ENCODE data around the gene C8G. TPM values are rescaled to one million over a fixed set of nuclear protein-coding genes. Genes with fewer than 3 reads are reported as not detected.

The C8G gene
- total RNA-seq, 1 donor from 2014 or later, result not detected

DNA sequence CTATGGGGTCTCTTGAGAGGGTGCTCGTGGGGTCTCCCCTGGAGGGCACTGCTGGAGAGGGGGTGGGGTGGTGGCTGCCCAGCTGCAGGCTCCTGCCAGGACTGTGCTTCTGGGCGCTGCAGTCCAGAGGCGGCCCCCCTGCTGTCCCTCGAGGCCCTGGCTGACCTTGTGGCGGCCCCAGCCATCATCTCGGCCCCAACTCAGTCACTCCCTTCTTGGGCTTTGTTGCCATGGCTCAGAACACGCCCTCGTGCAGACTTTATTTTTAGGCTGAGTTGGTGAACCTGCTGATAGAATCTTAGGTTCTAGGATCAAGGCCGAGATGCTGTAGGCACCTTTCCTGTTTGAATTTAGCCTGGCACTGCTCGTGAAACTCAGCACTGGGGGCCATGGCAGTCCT, 23.3 kb upstream of the C8G start:
- TF ChIP-seq, protein P1, sequence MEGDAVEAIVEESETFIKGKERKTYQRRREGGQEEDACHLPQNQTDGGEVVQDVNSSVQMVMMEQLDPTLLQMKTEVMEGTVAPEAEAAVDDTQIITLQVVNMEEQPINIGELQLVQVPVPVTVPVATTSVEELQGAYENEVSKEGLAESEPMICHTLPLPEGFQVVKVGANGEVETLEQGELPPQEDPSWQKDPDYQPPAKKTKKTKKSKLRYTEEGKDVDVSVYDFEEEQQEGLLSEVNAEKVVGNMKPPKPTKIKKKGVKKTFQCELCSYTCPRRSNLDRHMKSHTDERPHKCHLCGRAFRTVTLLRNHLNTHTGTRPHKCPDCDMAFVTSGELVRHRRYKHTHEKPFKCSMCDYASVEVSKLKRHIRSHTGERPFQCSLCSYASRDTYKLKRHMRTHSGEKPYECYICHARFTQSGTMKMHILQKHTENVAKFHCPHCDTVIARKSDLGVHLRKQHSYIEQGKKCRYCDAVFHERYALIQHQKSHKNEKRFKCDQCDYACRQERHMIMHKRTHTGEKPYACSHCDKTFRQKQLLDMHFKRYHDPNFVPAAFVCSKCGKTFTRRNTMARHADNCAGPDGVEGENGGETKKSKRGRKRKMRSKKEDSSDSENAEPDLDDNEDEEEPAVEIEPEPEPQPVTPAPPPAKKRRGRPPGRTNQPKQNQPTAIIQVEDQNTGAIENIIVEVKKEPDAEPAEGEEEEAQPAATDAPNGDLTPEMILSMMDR (IDR thresholded peaks at IDR 0.05; ENCODE audit: insufficient read depth, low read length, poor library complexity, severe bottlenecking), result no peak
- no peak for DNase-seq (ENCODE audit: low read depth)
- Histone ChIP-seq H3K4me3 (ENCODE audit: low read depth, low read length) (no peak overlapping the region), H3K27me3 (ENCODE audit: control insufficient read depth, insufficient read depth, low read length) (no peaks in the 10 kb centered on the region), H3K36me3 (ENCODE audit: control insufficient read depth, insufficient read depth, low read length) (peaks cover 1% of the 10 kb centered on the region)

DNA sequence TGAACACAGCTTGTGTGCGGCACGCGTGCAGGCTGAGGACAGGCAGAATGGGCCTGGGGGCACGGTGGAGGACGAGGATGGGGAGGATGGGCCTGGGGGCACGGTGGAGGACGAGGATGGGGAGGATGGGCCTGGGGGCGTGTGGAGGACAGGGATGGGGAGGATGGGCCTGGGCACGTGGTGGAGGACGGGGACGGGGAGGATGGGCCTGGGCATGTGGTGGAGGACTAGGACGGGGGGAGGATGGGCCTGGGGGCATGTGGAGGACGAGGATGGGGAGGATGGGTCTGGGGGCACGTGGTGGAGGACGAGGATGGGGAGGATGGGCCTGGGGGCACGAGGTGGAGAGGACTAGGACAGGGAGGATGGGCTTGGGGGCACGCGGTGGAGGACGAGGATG, 22.5 kb upstream of the C8G start:
- no peak overlapping the region for H3K4me3 ChIP-seq (ENCODE audit: low read depth, low read length)
- TF ChIP-seq, protein P1 (IDR thresholded peaks at IDR 0.05; ENCODE audit: insufficient read depth, low read length, poor library complexity, severe bottlenecking), result no peak
- DNase-seq (ENCODE audit: low read depth), result no peak
- H3K36me3 ChIP-seq (ENCODE audit: control insufficient read depth, insufficient read depth, low read length), result peaks cover 1% of the 10 kb centered on the region
- H3K27me3 ChIP-seq (ENCODE audit: control insufficient read depth, insufficient read depth, low read length), result no peaks in the 10 kb centered on the region

DNA sequence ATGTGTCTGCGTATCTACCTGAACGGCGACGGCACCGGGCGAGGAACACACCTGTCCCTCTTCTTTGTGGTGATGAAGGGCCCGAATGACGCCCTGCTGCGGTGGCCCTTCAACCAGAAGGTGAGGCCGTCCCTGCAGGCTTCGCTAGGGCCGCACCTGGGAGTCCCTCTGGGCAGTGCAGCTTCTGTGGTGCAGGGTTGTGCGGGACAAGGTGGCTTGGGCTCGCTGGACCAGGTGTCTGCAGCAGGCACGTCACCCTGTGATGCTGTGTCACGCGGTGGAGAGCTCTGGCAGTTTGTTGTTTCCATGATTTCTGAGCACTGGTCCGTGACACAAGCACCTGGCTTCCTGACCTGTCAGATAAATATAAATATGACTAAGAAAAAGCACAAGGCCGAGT, 21.2 kb upstream of the C8G start:
- DNase-seq (ENCODE audit: low read depth), result no peak
- Histone ChIP-seq H3K27me3 (ENCODE audit: control insufficient read depth, insufficient read depth, low read length) (no peaks in the 10 kb centered on the region), H3K4me3 (ENCODE audit: low read depth, low read length) (no peak overlapping the region), H3K36me3 (ENCODE audit: control insufficient read depth, insufficient read depth, low read length) (peaks cover 1% of the 10 kb centered on the region)
- TF ChIP-seq, protein P1 (IDR thresholded peaks at IDR 0.05; ENCODE audit: insufficient read depth, low read length, poor library complexity, severe bottlenecking), result no peak

DNA sequence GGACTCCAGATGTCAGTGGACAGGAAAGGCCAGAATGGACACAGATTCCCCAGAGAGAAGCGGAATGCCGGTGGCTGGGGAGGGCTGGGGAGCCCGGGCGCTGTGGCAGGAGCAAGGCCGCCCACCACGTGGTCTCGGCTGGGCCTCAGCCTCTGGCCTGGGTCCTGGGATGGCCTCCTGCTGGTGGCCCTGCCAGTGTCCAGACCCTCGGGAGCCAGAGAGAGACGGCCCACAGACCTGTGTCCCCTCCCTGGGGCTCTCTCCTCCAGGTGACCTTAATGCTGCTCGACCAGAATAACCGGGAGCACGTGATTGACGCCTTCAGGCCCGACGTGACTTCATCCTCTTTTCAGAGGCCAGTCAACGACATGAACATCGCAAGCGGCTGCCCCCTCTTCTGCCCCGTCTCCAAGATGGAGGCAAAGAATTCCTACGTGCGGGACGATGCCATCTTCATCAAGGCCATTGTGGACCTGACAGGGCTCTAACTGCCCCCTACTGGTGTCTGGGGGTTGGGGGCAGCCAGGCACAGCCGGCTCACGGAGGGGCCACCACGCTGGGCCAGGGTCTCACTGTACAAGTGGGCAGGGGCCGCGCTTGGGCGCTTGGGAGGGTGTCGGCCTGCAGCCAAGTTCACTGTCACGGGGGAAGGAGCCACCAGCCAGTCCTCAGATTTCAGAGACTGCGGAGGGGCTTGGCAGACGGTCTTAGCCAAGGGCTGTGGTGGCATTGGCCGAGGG, 19.5 kb upstream of the C8G start:
- TF ChIP-seq, protein P1 (IDR thresholded peaks at IDR 0.05; ENCODE audit: insufficient read depth, low read length, poor library complexity, severe bottlenecking), result no peak
- no peak for DNase-seq (ENCODE audit: low read depth)
- Histone ChIP-seq H3K36me3 (ENCODE audit: control insufficient read depth, insufficient read depth, low read length) (peaks cover 1% of the 10 kb centered on the region), H3K4me3 (ENCODE audit: low read depth, low read length) (no peak overlapping the region), H3K27me3 (ENCODE audit: control insufficient read depth, insufficient read depth, low read length) (no peaks in the 10 kb centered on the region)

DNA sequence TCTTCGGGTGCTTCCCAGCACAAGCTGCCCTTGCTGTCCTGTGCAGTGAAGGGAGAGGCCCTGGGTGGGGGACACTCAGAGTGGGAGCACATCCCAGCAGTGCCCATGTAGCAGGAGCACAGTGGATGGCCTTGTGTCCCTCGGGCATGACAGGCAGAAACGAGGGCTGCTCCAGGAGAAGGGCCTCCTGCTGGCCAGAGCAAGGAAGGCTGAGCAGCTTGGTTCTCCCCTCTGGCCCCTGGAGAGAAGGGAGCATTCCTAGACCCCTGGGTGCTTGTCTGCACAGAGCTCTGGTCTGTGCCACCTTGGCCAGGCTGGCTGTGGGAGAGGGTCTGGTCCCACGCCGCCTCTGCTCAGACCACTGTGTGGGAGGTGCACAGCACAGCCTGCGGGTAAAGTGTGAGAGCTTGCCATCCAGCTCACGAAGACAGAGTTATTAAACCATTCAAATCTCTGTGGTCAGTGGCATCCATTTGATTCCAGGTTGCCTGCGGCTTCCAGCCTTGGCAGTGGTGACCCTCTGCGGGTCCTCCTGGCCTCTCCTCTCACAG, 18.8 kb upstream of the C8G start:
- Histone ChIP-seq H3K4me3 (ENCODE audit: low read depth, low read length) (no peak overlapping the region), H3K27me3 (ENCODE audit: control insufficient read depth, insufficient read depth, low read length) (no peaks in the 10 kb centered on the region), H3K36me3 (ENCODE audit: control insufficient read depth, insufficient read depth, low read length) (no peaks in the 10 kb centered on the region)
- no peak for DNase-seq (ENCODE audit: low read depth)
- TF ChIP-seq, protein P1 (IDR thresholded peaks at IDR 0.05; ENCODE audit: insufficient read depth, low read length, poor library complexity, severe bottlenecking), result no peak

DNA sequence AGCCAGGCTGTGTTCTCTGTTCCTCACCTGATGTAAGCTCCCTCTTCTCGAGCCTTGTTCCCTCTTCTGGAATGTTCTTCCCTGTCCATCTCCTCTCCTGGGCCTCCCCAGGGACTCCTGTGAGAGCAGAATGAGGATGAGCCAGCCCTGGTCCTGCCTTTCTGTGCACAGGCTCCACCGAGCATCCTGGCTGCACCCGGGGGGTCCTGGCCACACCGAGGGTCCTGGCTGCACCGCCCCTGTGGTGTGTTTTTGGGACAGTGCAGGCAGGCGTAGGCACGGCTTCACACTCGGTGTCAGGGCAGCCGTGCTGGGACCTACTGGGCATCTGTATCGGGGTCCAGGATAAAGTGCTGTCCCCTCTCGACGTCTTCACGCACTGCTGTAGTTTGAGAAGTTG, 18.3 kb upstream of the C8G start:
- no peak for DNase-seq (ENCODE audit: low read depth)
- H3K27me3 ChIP-seq (ENCODE audit: control insufficient read depth, insufficient read depth, low read length), result no peaks in the 10 kb centered on the region
- TF ChIP-seq, protein P1 (IDR thresholded peaks at IDR 0.05; ENCODE audit: insufficient read depth, low read length, poor library complexity, severe bottlenecking), result no peak
- H3K4me3 ChIP-seq (ENCODE audit: low read depth, low read length), result no peak overlapping the region
- no peaks in the 10 kb centered on the region for H3K36me3 ChIP-seq (ENCODE audit: control insufficient read depth, insufficient read depth, low read length)
